ENCODE data around the gene PRRX2. TPM values are rescaled to one million over a fixed set of nuclear protein-coding genes. Genes with fewer than 3 reads are reported as not detected.

The PRRX2 gene
- total RNA-seq, 2 experiments from 2014 or later: 0.49 to 0.57 TPM

- DNase-seq (no peak), ATAC-seq (no peak)
- Mint-ChIP-seq H3K27me3 (no peaks in the 10 kb centered on the region), H3K4me1 (peaks cover 24% of the 10 kb centered on the region), H3K9me3 (ENCODE audit: low read depth) (no peaks in the 10 kb centered on the region), H3K4me3 (no peak overlapping the region), H3K36me3 (ENCODE audit: low read depth) (peaks cover 23% of the 10 kb centered on the region), H3K27ac (no peak overlapping the region)
- intact Hi-C loops (cut with DNase I, micrococcal nuclease): no loop called here
- ChIA-PET POLR2A (interaction anchor here (2.0 kb wide), 1 partner anchor 10 kb away, joined by 5 read pairs; no protein-coding TSS in a partner anchor), CTCF (interaction anchor here (0.6 to 1.4 kb wide), 2 partner anchors 315 to 523 kb away, joined by 3 to 7 read pairs; no protein-coding TSS in a partner anchor)
Observed at GRCh38 chr9:129637102-129637501, 28.3 kb upstream of the PRRX2 start.

DNA sequence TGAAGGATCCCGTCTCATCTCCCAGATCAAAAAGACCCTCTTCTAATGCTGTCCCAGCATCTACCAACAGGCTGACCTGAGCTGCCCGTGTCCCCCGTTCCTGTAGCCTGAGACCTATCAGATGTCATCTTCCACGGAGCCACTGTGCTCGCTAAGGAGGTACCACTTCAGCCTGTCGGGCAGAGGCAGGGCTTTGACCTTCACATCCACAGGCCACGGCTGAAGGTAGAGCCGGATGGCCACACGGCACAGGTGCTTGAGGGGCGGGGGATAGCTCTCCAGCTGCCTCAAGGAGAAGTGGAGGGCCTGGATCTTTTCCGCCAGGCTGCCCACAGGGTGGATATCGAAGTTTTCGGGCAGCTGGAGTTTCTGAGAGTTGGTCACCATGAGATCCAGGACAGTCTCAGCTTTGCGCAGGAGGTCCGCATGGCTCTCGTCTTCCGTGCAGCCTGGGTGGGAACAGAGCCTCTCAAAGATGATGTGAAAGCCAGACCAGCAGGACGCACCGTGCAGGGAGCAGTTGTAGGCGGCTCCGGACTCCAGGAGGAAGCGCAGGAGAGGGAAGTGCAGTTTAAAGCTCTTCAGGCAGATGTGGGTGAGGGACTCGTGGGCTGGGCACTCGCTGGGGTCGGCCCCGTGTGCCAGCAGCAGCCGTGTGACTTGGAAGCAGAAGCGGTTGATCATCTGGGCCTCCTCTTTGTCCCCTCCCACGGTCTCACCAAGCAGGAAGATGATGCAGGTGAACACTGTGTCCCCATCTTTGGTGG, 27.6 kb upstream of the PRRX2 start:
- intact Hi-C loops (cut with DNase I, micrococcal nuclease): no loop called here
- Mint-ChIP-seq H3K9me3 (ENCODE audit: low read depth) (no peaks in the 10 kb centered on the region), H3K27me3 (no peaks in the 10 kb centered on the region), H3K4me1 (peaks cover 18% of the 10 kb centered on the region), H3K27ac (no peak overlapping the region), H3K4me3 (no peak overlapping the region), H3K36me3 (ENCODE audit: low read depth) (peaks cover 17% of the 10 kb centered on the region)
- DNase-seq (no peak), ATAC-seq (no peak)
- ChIA-PET CTCF (interaction anchor here (0.6 kb wide), 1 partner anchor 316 kb away, joined by 3 read pairs; no protein-coding TSS in a partner anchor), POLR2A (interaction anchor here (2.0 kb wide), 1 partner anchor 11 kb away, joined by 5 read pairs; no protein-coding TSS in a partner anchor)

DNA sequence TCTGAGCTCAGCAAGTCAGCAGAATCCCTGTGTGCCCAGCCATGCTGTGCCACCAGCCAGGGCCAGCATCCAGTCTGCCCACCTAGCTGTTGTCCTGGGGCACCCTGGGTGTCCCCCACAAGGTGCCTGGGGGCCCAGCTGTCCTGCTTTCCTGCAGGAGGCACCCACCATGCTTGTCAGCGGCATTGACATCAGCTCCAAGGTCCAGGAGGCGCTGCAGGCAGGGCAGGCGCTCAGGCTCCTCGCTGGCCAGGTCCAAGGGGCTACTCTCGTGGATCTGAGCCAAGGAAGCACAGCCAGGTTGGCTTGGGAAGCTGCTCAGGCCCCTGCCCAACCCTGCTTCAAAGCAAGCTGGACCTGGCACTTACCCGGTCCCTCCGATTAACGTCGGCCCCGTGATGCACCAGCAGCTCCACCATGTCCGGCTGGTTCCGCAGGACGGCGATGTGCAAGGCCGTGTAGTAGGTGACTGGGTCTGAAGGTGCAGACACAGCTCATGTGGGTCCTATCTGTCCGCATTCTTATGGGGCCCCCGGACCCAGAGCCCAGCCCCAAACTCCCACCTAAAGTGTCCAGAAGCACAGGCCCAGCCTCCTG, 26.3 kb upstream of the PRRX2 start:
- CTCF ChIA-PET: interaction anchor here (0.5 to 2.4 kb wide), 12 partner anchors 9 to 507 kb away, joined by 3 to 15 read pairs (median 3); partner anchors contain the start of gene NTMT1
- POLR2A ChIA-PET: interaction anchor here (0.6 kb wide), 1 partner anchor 107 kb away, joined by 4 read pairs; no protein-coding TSS in a partner anchor
- Mint-ChIP-seq H3K27ac (no peak overlapping the region), H3K36me3 (ENCODE audit: low read depth) (peaks cover 15% of the 10 kb centered on the region), H3K4me3 (no peak overlapping the region), H3K9me3 (ENCODE audit: low read depth) (no peaks in the 10 kb centered on the region), H3K4me1 (peaks cover 18% of the 10 kb centered on the region), H3K27me3 (no peaks in the 10 kb centered on the region)
- ATAC-seq: no peak
- DNase-seq: no peak
- intact Hi-C loops (cut with DNase I, micrococcal nuclease): no loop called here

GRCh38 chr9:129639756-129640085, 25.7 kb upstream of the PRRX2 start:
- Mint-ChIP-seq H3K27me3 (no peaks in the 10 kb centered on the region), H3K36me3 (ENCODE audit: low read depth) (peaks cover 15% of the 10 kb centered on the region), H3K27ac (no peak overlapping the region), H3K4me1 (peaks cover 18% of the 10 kb centered on the region), H3K4me3 (peak overlapping the region; percentile 87), H3K9me3 (ENCODE audit: low read depth) (no peaks in the 10 kb centered on the region)
- POLR2A ChIA-PET: interaction anchor here (0.6 to 0.7 kb wide), 2 partner anchors 14 to 106 kb away, joined by 4 read pairs; partner anchors contain the start of gene NTMT1
- DNase-seq: no peak
- CTCF ChIA-PET: interaction anchor here (0.6 to 2.4 kb wide), 9 partner anchors 9 to 1390 kb away, joined by 3 to 15 read pairs (median 3); partner anchors contain the start of gene NTMT1
- no peak for ATAC-seq
- intact Hi-C loops (cut with DNase I, micrococcal nuclease): loop anchor here (5.0 to 10.0 kb wide), 3 partner anchors 85 to 415 kb away; partner anchors contain the start of gene GPR107 (in 1 of the 2)

GRCh38 chr9:129640086-129640870, 25.2 kb upstream of the PRRX2 start:
- POLR2A ChIA-PET: interaction anchor here (0.6 to 0.7 kb wide), 3 partner anchors 15 to 106 kb away, joined by 3 to 4 read pairs (median 4); partner anchors contain the start of gene NTMT1
- Mint-ChIP-seq H3K27me3 (no peaks in the 10 kb centered on the region), H3K27ac (peak overlapping the region; percentile 49), H3K36me3 (ENCODE audit: low read depth) (peaks cover 11% of the 10 kb centered on the region), H3K4me1 (peaks cover 18% of the 10 kb centered on the region), H3K4me3 (peak overlapping the region; percentile 87), H3K9me3 (ENCODE audit: low read depth) (no peaks in the 10 kb centered on the region)
- intact Hi-C loops (cut with DNase I, micrococcal nuclease): loop anchor here (5.0 to 10.0 kb wide), 3 partner anchors 85 to 415 kb away; partner anchors contain the start of gene GPR107 (in 1 of the 2)
- CTCF ChIA-PET: interaction anchor here (0.6 to 2.4 kb wide), 8 partner anchors 10 to 1390 kb away, joined by 3 to 15 read pairs (median 4); partner anchors contain the start of gene NTMT1
- ATAC-seq (no peak), DNase-seq (no peak)

DNA sequence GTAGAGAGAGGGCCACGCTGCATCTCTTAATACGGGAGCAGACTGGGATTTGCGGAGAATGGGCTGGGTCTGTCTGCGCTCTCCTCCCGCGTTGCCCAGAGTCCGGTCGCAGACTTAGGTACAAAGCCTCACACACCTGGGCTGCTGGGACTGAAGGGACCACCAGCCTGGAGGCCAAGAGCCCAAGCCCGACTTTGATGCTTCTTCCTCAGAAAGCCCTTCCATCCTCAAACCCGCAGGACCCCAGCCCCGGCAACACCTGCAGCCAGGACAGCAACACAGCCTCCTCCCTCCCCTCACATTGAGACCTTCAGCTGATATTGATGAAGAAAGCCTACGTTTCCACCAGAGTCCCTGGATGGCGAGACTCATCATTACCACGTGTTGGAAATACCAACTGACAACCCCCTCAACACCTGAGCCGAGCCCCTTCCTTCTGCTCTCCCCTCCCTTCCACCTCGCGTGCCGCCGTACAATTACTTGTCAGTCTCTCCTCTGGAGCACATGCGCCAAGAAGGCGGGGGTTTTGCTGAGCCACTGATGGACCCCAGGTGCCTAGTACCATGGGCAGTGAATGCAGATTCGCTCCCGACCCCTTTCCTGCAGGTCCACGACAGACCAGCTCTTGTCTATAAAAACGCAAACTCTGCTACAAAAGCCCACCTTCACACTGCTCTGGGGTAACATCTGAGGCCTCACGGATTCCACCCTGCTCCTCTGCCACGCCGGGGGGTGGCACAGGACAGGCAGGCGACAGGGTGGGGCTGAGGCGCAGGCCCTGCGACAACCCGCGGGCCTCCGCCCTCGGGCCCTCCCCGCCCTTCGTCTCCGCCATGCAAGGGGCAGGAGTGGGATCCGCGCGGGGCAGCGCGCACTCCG, 24.3 kb upstream of the PRRX2 start:
- peaks cover 18% of the 10 kb centered on the region for H3K4me1 Mint-ChIP-seq
- no peaks in the 10 kb centered on the region for H3K9me3 Mint-ChIP-seq (ENCODE audit: low read depth)
- peak overlapping the region; percentile 70 for H3K27ac Mint-ChIP-seq
- ATAC-seq: no peak
- peak; percentile 37 for DNase-seq
- H3K36me3 Mint-ChIP-seq (ENCODE audit: low read depth): peaks cover 10% of the 10 kb centered on the region
- no peaks in the 10 kb centered on the region for H3K27me3 Mint-ChIP-seq
- peak overlapping the region; percentile 87 for H3K4me3 Mint-ChIP-seq
- ChIA-PET CTCF (interaction anchor here (0.9 to 2.4 kb wide), 4 partner anchors 8 to 143 kb away, joined by 3 to 15 read pairs (median 9); no protein-coding TSS in a partner anchor), POLR2A (interaction anchor here (0.6 kb wide), 1 partner anchor 45 kb away, joined by 3 read pairs; no protein-coding TSS in a partner anchor)
- intact Hi-C loops (cut with DNase I, micrococcal nuclease): loop anchor here (1.0 to 10.0 kb wide), 4 partner anchors 14 to 414 kb away; partner anchors contain the start of gene GPR107 (in 1 of the 2)

- Mint-ChIP-seq H3K4me1 (peaks cover 18% of the 10 kb centered on the region), H3K27me3 (no peaks in the 10 kb centered on the region), H3K9me3 (ENCODE audit: low read depth) (no peaks in the 10 kb centered on the region), H3K4me3 (peak within 1 kb of the TSS; percentile 87), H3K36me3 (ENCODE audit: low read depth) (peaks cover 10% of the 10 kb centered on the region), H3K27ac (peak within 1 kb of the TSS; percentile 73)
- DNase-seq (peak; percentile 97), ATAC-seq (peak; percentile 97)
- ChIA-PET POLR2A (no interaction called here), CTCF (interaction anchor here (0.6 to 3.3 kb wide), 6 partner anchors 9 to 148 kb away, joined by 3 to 21 read pairs (median 6); no protein-coding TSS in a partner anchor)
- intact Hi-C loops (cut with DNase I, micrococcal nuclease): loop anchor here (1.0 to 10.0 kb wide), 17 partner anchors 15 to 503 kb away; partner anchors contain the start of genes C9orf78 (in 1 of the 2), GPR107 (in 1 of the 2), NTMT1 (in 1 of the 2) and TOR1A (in 1 of the 2)
Observed at GRCh38 chr9:129641750-129642585, 23.5 kb upstream of the PRRX2 start, which contains the start of gene ASB6. TSS of gene ASB6 (minus strand) at chr9:129642151. CDS start at chr9:129641999, 152 bp downstream.

DNA sequence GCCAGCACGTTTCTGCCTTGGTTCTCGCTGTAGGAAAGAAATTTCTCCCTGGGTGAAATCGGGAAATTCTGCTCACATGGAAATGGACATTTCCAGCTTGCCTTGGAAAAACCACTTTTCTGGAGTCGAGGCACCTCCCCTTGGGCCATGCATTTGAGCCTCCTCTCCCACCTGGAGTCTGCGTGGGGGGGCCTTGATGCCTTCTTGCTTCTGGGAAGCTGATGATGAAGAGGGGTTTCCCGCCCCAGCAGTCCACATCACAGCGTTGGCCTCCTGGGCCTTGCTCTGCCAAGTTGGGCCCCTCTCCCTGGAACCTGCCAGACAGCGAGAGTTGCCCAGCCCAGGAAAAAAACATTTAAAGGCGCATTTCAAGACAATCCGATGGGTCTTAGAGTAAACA, 21.7 kb upstream of the PRRX2 start:
- Mint-ChIP-seq H3K27me3 (no peaks in the 10 kb centered on the region), H3K9me3 (ENCODE audit: low read depth) (no peaks in the 10 kb centered on the region), H3K4me3 (peak overlapping the region; percentile 12), H3K27ac (no peak overlapping the region), H3K4me1 (peaks cover 14% of the 10 kb centered on the region), H3K36me3 (ENCODE audit: low read depth) (no peaks in the 10 kb centered on the region)
- ChIA-PET CTCF (interaction anchor here (0.6 to 3.3 kb wide), 8 partner anchors 9 to 146 kb away, joined by 3 to 21 read pairs (median 3); no protein-coding TSS in a partner anchor), POLR2A (no interaction called here)
- ATAC-seq (no peak), DNase-seq (no peak)
- intact Hi-C loops (cut with DNase I, micrococcal nuclease): loop anchor here (2.0 to 10.0 kb wide), 4 partner anchors 75 to 411 kb away; partner anchors contain the start of gene GPR107 (in 1 of the 2)

- Mint-ChIP-seq H3K27me3 (no peaks in the 10 kb centered on the region), H3K4me1 (peaks cover 14% of the 10 kb centered on the region), H3K4me3 (no peak overlapping the region), H3K36me3 (ENCODE audit: low read depth) (no peaks in the 10 kb centered on the region), H3K27ac (no peak overlapping the region), H3K9me3 (ENCODE audit: low read depth) (no peaks in the 10 kb centered on the region)
- ATAC-seq: no peak
- no peak for DNase-seq
- POLR2A ChIA-PET: no interaction called here
- CTCF ChIA-PET: interaction anchor here (0.5 to 3.3 kb wide), 5 partner anchors 10 to 818 kb away, joined by 3 to 21 read pairs (median 3); no protein-coding TSS in a partner anchor
- intact Hi-C loops (cut with DNase I, micrococcal nuclease): loop anchor here (5.0 to 10.0 kb wide), 3 partner anchors 80 to 410 kb away; partner anchors contain the start of gene GPR107 (in 1 of the 2)
Observed at GRCh38 chr9:129644365-129644764, 21.1 kb upstream of the PRRX2 start.

Data from activated CD4-positive, alpha-beta T cell treated with anti-CD3 and anti-CD28 coated beads for 36 hours (primary cell).